H54 (cell line): Measurements from ENCODE around the gene UGT1A4.

Source experiments
- DNase-seq: peaks from one replicate; pipeline ENCODE4 v3.0.0; 2011; ENCODE audit warnings: low spot score, mixed read lengths; ENCODE audit not compliant: insufficient read length
- FAIRE-seq: peaks from 3 replicates; lab custom pipeline; 2011; peaks lifted over from hg19 to GRCh38; lab: Jason Lieb, UNC
- POLR2A ChIP-seq: IDR thresholded peaks from 2 replicates; pipeline ENCODE4 v1.6.1; 2011; ENCODE audit warnings: low read depth, mild to moderate bottlenecking, low read length

UGT1A4 gene

DNA sequence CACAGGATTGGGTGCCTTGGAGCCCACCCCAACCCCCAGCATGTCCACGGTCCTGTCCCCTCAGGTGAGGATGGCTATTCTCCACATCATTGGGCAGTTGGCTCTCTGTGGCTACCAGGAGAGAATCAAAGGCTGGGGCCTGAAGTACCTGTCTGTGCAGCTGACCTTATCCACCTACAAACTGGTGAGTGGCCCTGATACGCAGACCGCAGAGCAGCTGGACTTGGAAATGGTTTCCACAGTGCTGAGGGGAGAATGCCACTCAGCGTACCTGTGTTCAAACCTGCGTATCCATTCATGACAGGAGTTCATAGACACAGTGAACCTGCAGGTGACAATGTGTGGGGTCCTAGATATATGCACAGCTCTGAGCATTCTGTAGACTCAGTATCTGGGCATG is 81.2 kb downstream of the UGT1A4 start:
- TF ChIP-seq POLR2A, result no peak
- FAIRE-seq (no peak), DNase-seq (no peak)

DNA sequence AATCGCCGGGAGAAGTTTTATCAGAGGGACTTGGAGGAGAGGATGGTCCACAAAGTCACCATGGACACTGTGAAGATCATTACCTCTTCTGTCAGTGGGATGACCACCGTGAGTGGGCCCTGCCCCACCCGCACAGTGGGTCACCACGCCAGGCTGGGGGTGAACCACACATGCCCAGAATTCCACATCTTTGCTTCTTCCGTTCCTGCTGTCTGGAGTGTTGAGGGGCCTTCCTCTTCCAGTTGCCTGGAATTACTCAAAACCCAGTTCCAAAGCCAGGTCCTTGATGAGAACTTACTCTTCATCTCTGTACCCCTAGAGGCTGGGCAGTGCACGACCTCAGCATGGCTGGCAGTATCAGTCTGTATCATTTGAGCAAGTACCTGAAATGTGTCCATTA is 81.7 kb downstream of the UGT1A4 start:
- TF ChIP-seq POLR2A, result no peak
- DNase-seq, result no peak
- no peak for FAIRE-seq

DNA sequence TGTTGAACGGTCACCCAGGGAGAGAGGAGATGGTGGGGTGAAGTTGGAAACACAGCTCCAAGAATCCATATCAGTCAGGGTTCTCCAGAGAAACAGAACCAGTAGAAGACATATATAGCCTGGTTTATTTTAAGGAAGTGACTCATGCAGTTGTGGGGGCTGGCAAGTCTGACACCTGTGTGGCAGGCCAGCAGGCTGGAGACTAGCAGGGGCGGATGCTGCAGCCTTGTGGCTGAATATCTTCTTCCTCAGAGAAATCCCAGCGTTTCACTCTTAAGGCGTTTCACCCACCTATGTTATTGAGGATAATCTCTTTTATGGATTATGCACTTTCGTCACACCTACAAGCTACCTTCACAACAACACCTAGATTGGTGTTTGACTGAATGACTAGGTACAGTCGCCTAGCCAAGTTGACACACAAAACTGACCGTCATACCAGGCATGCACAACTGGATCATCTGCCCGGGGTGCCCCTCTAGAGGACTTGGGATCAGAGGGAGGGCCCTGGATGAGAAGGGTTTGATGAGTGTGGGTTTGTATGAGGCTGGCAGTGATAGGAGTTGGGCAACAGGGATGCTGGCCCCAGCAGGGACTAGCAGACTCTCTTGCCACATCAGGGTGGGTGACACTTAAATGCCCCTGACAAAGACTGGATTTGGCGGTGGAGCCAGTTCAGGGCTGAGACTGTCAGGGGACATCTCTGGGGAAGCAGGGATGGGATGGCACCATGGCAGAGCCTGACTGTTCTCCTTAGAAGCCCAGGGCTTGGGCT is 83.0 kb downstream of the UGT1A4 start:
- FAIRE-seq, result no peak
- DNase-seq, result no peak
- no peak for TF ChIP-seq POLR2A

DNA sequence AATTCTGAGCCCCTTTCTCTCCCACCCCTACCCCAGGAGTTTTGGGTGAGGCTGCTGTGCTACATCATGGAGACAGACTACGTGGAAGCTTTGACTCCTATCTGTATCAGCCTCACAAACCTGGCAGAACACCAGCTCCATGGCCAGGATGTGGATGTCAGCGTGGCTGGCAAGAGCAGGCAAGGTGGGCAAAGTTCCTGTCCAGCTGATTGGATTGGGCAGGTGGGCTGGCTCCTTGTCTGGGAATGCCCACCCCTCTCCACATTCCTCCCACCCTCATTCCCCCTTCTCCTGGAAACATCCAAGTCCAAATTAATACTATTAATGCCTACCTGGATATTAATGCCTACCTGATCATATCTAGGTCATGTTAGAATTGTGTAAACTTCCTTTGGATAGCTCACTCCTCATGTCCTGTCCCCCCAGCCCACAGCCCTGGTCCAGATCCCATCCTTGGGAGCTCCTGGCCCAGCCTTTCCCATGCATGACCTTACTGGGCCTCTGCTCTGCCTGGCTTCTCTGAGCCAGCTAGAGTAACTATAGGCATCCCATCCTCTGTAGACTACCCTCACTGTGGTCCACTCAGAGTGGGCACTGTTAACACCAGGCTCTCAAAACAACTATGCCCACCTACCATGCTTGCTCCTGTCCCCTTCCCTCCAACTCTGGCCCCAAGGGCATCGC is 83.7 kb downstream of the UGT1A4 start:
- no peak for FAIRE-seq

DNA sequence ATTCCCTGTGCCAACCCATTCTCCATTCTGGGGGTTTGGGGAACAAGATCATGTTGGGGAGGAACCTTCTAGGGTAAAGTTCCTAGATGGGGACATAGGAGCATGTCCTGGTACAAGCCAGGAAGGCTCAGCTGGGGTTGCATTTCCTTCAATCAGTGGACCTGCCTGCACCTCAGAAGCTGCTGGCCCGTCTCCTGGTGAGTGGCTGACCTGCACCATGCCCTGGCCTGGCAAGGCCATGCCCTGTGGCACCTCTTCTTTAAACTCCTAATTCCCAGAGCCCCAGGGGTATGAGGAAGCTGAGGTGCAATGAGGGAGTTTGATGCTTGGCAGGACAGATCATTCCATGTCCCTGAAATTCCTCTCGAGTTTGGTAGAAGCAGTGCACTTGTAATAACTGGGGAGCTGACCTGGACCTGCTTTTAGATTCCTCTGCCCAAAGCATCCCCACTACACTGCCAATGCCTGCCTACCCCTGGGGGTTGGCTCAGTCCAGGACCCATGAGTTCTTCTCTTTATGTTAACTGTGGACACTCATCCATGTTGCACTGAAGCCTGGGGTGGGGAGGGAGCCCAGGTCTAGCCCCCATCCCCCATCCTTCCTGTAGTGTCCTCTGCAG is 84.9 kb downstream of the UGT1A4 start:
- FAIRE-seq (no peak), DNase-seq (no peak)
- no peak for TF ChIP-seq POLR2A

More for the DNA sequence above, 83.7 kb downstream of the UGT1A4 start:
- TF ChIP-seq POLR2A, result no peak
- no peak for DNase-seq

DNA sequence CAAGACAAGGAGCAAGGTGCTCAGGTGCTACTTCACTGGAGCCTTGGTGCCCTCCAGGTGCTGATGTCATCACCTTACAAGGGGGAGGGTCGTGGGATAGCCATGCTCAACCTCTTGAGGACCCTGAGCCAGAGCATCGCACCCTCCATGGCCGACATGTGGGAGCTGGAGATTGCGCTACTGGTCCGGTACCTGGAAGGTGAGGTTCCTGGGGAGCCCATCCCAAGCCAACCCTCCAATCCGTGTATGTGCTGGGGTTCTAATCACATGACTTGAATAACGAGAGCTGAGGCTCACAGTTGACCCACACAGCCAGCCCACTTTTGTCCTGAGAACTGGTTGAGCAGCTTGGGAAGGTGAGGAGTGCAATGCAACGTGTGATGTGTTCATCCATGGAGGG is 85.5 kb downstream of the UGT1A4 start:
- TF ChIP-seq POLR2A, result no peak
- no peak for DNase-seq
- no peak for FAIRE-seq

DNA sequence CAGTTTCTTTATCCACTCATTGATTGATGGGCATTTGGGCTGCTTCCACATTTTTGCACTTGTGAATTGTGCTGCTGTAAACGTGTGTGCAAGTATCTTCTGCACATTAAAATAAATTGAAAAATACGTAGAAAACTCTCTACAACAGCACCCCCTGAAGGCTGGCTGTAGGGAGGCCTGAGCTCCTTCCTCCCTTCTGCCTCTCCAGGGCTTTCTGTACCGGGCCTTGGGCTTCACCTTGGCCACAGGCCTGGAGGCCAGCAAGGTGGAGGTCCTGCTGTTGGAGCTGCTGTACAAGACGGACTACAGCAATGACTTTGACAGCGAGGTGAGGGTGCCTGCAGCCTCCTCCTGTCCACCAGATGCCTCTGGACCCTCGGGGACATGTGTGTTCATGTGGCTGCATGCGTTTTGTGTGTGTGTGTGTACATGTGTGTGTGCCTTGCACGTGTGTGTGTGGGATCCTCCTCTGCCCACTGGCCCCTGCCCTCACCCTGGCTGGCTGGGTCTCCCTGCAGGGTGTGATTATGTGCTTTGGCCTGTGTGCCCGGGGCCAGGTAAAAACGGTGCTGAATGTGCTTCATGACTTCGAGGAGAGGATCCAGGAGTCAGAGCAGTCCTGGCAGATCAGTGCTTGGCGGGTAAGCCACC is 88.8 kb downstream of the UGT1A4 start:
- FAIRE-seq (no peak), DNase-seq (no peak)
- TF ChIP-seq POLR2A, result no peak

DNA sequence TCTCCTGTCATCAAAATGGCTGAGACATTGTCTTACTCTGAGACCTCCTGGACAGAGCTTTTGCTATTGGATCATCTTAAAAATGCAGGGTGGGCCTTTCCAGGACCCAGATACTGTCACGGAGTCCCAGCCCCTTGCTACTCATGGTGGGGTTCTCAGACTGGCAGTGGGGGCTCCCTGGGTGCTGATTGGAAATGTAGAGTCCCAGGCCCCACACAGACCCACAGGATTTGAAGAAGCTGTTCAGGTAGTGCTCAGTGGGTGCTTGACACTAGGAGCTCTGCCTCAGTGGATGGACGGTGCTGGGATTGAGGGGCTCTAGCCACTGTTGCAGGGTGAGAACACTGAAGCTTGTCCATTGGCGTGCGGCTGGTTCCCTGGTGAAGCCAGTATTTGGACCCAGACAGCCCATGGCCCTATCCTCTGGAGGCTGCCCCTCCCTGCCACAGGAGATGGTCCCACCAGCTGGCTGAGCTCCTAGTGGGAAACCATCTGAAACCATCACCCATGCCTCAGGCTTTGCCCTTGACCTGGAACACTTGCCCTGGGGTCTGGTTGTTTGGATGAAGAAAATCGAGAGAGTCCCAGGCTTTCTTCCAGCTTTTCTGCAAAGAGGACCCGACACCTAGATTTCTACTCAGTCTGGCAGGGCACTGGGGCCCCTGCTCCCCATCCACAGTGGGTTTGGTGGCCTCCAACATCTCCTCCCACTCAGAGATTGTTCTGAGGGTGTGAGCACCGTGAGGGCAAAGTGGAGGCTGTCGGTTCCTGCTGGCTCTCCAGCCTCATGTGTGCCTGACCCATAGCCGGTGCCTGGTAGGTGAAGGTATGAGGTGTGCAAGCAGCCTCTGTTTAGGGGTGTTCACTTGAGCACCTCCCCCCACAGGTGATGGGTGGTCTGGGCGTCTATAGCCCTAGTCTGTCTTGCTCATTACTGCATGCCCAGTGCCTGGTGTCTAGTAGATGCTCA is 89.7 kb downstream of the UGT1A4 start:
- DNase-seq (no peak), FAIRE-seq (no peak)
- TF ChIP-seq POLR2A, result no peak

DNA sequence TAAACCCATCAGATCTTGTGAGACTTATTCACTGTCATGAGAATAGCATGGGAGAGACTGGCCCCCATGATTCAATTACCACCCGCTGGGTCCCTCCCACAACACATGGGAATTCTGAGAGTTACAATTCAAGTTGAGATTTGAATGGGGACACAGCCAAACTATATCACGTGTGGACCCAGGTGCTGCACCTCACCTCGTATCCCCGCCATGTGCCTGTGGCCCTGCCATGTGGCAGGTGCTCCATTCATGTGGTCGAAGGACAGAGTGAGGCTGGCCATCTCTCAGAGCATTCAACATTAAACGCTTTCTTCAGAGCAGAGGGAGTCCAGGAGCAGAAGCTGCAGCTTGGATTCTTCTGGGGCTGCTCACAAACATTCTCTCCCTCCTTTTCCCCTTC is 91.8 kb downstream of the UGT1A4 start:
- FAIRE-seq (no peak), DNase-seq (no peak)
- no peak for TF ChIP-seq POLR2A

DNA sequence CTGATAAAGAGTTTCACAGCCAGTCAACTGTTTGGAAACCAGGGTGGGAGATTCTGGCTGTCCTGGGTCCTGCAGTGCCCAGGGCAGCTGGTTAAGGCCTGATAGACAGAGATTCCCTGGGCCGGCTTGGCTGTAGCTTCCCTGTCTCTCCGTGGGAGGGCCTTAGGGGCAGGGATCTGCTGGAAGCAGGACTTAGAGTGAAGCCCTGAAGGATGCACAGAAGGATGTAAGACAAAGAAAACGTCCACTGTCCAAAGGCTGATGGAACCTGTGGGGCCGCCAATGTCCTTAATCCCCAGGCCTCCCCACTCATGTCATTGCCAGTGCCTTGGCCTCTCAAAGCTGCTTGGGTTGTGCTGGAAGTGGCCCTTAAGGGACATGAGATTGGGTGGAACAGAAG is 92.6 kb downstream of the UGT1A4 start:
- DNase-seq (no peak), FAIRE-seq (no peak)
- TF ChIP-seq POLR2A, result no peak

DNA sequence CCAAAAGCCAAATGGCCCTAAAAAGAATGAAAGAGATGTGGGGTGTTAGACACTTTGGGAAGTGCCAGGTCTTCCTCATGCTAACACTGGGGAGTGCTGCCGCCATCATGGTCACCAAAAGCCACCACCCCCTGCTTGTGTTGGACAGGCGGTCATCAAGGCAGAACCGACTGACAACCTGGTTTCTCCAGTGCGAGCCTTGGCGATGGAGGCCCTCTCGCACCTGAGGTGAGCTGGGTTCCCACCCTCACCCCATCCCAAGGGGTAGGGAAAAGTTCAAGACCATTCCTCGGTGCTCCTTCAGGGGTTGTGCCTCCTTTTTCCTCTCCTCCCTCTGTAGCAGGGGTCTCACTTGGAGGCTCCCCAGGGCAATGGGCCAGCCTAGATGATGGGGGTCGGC is 93.2 kb downstream of the UGT1A4 start:
- FAIRE-seq (no peak), DNase-seq (no peak)
- TF ChIP-seq POLR2A, result no peak

DNA sequence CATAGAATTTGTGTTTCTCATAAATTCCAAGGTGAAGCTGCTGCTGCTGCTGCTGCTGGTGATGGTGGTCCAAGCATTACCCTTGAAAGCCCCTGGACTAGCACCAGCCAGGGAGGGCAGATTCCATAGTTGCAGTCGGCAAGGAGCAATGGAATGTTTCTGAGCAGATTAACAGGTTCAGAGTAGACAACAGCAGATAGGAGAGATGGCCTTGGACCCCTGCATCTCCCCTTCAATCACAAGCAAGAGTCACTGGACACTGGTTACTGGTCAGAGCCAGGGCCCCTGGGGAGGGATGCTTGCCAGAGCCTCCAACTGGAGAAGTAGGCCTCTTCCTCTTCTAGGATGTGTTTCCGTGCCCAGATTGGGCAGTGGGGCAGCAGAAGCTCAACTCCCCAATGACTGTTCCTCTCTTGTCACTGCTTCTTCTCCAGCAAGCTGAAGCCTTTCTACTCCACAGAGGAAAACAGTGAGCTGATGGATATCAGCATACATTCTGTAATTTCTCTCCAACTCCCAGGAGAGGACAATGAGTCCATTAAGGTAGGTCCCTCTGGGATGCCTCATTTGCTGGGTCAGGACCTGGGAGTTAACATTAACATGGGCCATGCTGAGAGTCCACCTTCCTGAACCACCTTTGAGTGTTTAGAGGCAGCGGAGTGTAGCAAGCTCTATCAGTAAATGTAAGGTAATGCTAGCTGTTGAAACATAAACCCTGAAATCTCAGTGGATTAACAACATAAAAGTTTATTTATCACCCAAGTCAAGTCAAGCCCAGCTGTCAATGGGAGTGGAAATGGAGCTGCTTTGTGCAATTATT is 94.9 kb downstream of the UGT1A4 start:
- DNase-seq (no peak), FAIRE-seq (no peak)
- no peak for TF ChIP-seq POLR2A
